Lower leg skin (tissue), 3 donors: ENCODE results near the gene SCAP.

Experiments
- POLR2A ChIP-seq, 2 donors: fragments of 450-650 bp; IDR thresholded peaks; one replicate each; pipeline ENCODE4 v1.6.1; 2016 to 2017; ENCODE audit warnings: antibody characterized with exemption in 2 of 2, mild to moderate bottlenecking in 1 of 2, moderate library complexity in 1 of 2
- TF ChIP-seq, protein P1 (sequence below), 3 donors: fragments of 450-650 bp; IDR thresholded peaks; one replicate each; pipeline ENCODE4 v1.5.1; 2016; ENCODE audit warnings: antibody characterized with exemption in 3 of 3, mild to moderate bottlenecking in 3 of 3, moderate library complexity in 2 of 3

- TF ChIP-seq, protein P1, sequence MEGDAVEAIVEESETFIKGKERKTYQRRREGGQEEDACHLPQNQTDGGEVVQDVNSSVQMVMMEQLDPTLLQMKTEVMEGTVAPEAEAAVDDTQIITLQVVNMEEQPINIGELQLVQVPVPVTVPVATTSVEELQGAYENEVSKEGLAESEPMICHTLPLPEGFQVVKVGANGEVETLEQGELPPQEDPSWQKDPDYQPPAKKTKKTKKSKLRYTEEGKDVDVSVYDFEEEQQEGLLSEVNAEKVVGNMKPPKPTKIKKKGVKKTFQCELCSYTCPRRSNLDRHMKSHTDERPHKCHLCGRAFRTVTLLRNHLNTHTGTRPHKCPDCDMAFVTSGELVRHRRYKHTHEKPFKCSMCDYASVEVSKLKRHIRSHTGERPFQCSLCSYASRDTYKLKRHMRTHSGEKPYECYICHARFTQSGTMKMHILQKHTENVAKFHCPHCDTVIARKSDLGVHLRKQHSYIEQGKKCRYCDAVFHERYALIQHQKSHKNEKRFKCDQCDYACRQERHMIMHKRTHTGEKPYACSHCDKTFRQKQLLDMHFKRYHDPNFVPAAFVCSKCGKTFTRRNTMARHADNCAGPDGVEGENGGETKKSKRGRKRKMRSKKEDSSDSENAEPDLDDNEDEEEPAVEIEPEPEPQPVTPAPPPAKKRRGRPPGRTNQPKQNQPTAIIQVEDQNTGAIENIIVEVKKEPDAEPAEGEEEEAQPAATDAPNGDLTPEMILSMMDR (IDR thresholded peaks at IDR 0.05) = no peak
- TF ChIP-seq POLR2A (IDR thresholded peaks at IDR 0.05) = no peak
Measured at GRCh38 chr3:47366833-47367232, 108.9 kb downstream of the SCAP start.
